ENCODE results near the gene JPH2. TPM values are rescaled to one million over a fixed set of nuclear protein-coding genes. Genes with fewer than 3 reads are reported as not detected.

Gene JPH2
- total RNA-seq, 1 experiment from 2014 or later, result 0.17 TPM

DNA sequence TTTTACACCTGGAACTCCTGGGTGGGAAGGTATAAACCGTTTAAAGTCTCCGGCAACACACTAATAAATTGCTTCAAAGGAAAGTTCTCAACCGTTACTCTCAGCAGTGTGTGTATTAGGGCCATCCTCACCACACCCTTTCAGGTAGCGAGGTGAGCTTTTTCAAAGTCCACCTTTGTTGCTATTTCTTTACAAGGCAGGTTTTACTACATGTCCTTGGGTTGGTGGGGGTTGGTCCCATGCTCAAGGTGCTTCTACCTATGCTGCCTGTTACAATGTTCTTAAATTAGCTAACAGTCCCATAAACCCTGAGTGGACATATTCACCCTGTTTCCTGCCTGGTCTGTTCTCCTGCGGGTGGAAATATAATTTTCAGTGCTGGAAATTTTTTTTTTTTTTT lies 36.7 kb upstream of the JPH2 start:
- Histone ChIP-seq H3K9me2 (ENCODE audit: insufficient read depth) (no peaks in the 10 kb centered on the region), H2AFZ (ENCODE audit: low read depth, low read length, poor library complexity, severe bottlenecking) (no peak overlapping the region), H3K27me3 (ENCODE audit: insufficient read depth, low read length) (no peaks in the 10 kb centered on the region), H3K9me3 (ENCODE audit: control insufficient read depth in 1 of 2, insufficient read depth in 1 of 2, low read depth in 1 of 2, low read length in 2 of 2) (no peaks in the 10 kb centered on the region), H3K79me2 (ENCODE audit: insufficient read depth, low read length) (no peaks in the 10 kb centered on the region), H4K20me1 (ENCODE audit: insufficient read depth) (no peaks in the 10 kb centered on the region), H3K4me1 (ENCODE audit: control insufficient read depth in 1 of 2, insufficient read depth in 2 of 2, low read length in 2 of 2) (peaks cover 6 to 7% of the 10 kb centered on the region in 2 experiments; a peak in 3 of 4 replicates), H3K36me3 (ENCODE audit: control insufficient read depth in 1 of 2, insufficient read depth in 2 of 2, low read length in 2 of 2) (no peaks in the 10 kb centered on the region), H3K4me3 (replicated peaks in 1 of 2; ENCODE audit: low read depth in 1 of 2, low read length in 2 of 2) (no peak overlapping the region), H3K27ac (ENCODE audit: low read depth, low read length) (no peak overlapping the region), H3K9ac (ENCODE audit: low read length) (no peak overlapping the region), H3K4me2 (ENCODE audit: low read length) (no peak overlapping the region)
- ATAC-seq (no peak), DNase-seq (ENCODE audit: low read depth, low spot score) (no peak)
- TF ChIP-seq FOSL1 (IDR thresholded peaks at IDR 0.05; ENCODE audit: low read depth), result no peak
- TF ChIP-seq, protein P1, sequence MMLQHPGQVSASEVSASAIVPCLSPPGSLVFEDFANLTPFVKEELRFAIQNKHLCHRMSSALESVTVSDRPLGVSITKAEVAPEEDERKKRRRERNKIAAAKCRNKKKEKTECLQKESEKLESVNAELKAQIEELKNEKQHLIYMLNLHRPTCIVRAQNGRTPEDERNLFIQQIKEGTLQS (IDR thresholded peaks at IDR 0.05), result no peak
- no peak for TF ChIP-seq JUND (IDR thresholded peaks at IDR 0.05)
- ChIA-PET RAD21 (ENCODE audit: low non-redundant PET in 1 of 2, low total read pairs in 2 of 2, uncharacterized antibody in 2 of 2, unreplicated experiment in 2 of 2) (no interaction called here), CTCF (interaction anchor here (1.6 kb wide), 1 partner anchor 162 kb away, joined by 4 read pairs; no protein-coding TSS in a partner anchor), POLR2A (no interaction called here)
- intact Hi-C loops (cut with micrococcal nuclease), result no loop called here
- BruUV-seq (replicated peaks), result no TSS peak

DNA sequence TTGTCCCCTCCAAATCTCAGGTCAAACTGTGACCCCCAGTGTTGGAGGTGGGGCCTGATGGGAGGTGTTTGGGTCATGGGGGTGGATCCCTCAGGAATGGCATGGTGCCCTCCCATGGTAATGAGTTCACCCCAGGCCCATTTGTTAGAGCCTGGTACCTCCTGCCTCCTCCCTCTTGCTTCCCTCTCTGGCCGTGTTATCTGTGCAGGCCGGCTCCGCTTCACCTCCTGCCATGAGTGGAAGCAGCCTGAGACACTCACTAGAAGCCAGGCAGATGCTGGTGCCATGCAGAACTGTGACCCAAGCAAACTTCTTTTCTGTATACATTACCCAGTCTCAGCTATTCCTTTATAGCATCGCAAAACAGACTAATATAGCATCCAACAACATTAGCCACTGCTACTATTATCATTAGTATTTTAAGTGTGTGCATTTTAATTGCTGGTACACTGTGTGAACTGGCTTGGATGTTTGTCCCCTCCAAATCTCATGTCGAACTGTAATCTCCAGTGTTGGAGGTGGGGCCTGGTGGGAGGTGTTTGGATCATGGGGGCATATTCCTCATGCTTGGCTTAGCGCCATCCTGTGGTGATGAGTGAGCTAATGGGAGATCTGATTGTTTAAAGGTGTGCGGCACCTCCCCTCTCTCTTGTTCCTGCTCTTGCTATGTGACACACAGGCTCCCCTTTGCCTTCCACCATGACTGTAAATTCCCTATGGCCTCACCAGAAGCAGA lies 35.8 kb upstream of the JPH2 start:
- peak; percentile 70 for ATAC-seq
- TF ChIP-seq, protein P2, sequence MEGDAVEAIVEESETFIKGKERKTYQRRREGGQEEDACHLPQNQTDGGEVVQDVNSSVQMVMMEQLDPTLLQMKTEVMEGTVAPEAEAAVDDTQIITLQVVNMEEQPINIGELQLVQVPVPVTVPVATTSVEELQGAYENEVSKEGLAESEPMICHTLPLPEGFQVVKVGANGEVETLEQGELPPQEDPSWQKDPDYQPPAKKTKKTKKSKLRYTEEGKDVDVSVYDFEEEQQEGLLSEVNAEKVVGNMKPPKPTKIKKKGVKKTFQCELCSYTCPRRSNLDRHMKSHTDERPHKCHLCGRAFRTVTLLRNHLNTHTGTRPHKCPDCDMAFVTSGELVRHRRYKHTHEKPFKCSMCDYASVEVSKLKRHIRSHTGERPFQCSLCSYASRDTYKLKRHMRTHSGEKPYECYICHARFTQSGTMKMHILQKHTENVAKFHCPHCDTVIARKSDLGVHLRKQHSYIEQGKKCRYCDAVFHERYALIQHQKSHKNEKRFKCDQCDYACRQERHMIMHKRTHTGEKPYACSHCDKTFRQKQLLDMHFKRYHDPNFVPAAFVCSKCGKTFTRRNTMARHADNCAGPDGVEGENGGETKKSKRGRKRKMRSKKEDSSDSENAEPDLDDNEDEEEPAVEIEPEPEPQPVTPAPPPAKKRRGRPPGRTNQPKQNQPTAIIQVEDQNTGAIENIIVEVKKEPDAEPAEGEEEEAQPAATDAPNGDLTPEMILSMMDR (IDR thresholded peaks at IDR 0.05 in 2 of 3, conservative IDR thresholded peaks at IDR 0.05 in 1 of 3; ENCODE audit: borderline replicate concordance in 1 of 3, insufficient read depth in 1 of 3, low read depth in 2 of 3, low read length in 2 of 3), result peak; percentile 17 to 26 (median 18); a peak in 4 of 6 replicates
- TF ChIP-seq EZH2phosphoT487 (IDR thresholded peaks at IDR 0.05; ENCODE audit: borderline replicate concordance) (no peak), FOSL1 (IDR thresholded peaks at IDR 0.05; ENCODE audit: low read depth) (no peak), EZH2 (IDR thresholded peaks at IDR 0.05) (no peak), ZFX (IDR thresholded peaks at IDR 0.05) (no peak), POLR2A (IDR thresholded peaks at IDR 0.05; ENCODE audit: borderline replicate concordance, extremely low read depth, insufficient read depth, insufficient read length) (no peak), SP1 (IDR thresholded peaks at IDR 0.05; ENCODE audit: low read depth) (no peak)
- H3K9me2 ChIP-seq (ENCODE audit: insufficient read depth), result no peaks in the 10 kb centered on the region
- H3K4me1 ChIP-seq (ENCODE audit: control insufficient read depth in 1 of 2, insufficient read depth in 2 of 2, low read length in 2 of 2), result no peaks in the 10 kb centered on the region
- POLR2A ChIA-PET, result no interaction called here
- H3K27ac ChIP-seq (ENCODE audit: low read depth, low read length), result no peak overlapping the region
- no peak overlapping the region for H2AFZ ChIP-seq (ENCODE audit: low read depth, low read length, poor library complexity, severe bottlenecking)
- no peaks in the 10 kb centered on the region for H3K27me3 ChIP-seq (ENCODE audit: insufficient read depth, low read length)
- no peaks in the 10 kb centered on the region for H4K20me1 ChIP-seq (ENCODE audit: insufficient read depth)
- H3K9me3 ChIP-seq (ENCODE audit: control insufficient read depth in 1 of 2, insufficient read depth in 1 of 2, low read depth in 1 of 2, low read length in 2 of 2), result no peaks in the 10 kb centered on the region
- DNase-seq (ENCODE audit: low read depth, low spot score), result peak; percentile 10
- no peak overlapping the region for H3K4me3 ChIP-seq (replicated peaks in 1 of 2; ENCODE audit: low read depth in 1 of 2, low read length in 2 of 2)
- no peaks in the 10 kb centered on the region for H3K79me2 ChIP-seq (ENCODE audit: insufficient read depth, low read length)
- H3K4me2 ChIP-seq (ENCODE audit: low read length), result no peak overlapping the region
- intact Hi-C loops (cut with micrococcal nuclease), result no loop called here
- RAD21 ChIA-PET (ENCODE audit: low non-redundant PET in 1 of 2, low total read pairs in 2 of 2, uncharacterized antibody in 2 of 2, unreplicated experiment in 2 of 2), result no interaction called here
- no TSS peak for BruUV-seq (replicated peaks)
- no peak overlapping the region for H3K9ac ChIP-seq (ENCODE audit: low read length)
- CTCF ChIA-PET, result no interaction called here
- H3K36me3 ChIP-seq (ENCODE audit: control insufficient read depth in 1 of 2, insufficient read depth in 2 of 2, low read length in 2 of 2), result no peaks in the 10 kb centered on the region
